Astrocyte (in vitro differentiated cells and primary cell): Measurements from ENCODE around the gene JMJD8. TPM values are rescaled to one million over a fixed set of nuclear protein-coding genes. Genes with fewer than 3 reads are reported as not detected.

ENCODE experiments used
- DNase-seq: peaks from one replicate; pipeline ENCODE4 v3.0.0-alpha.2; 2010; ENCODE audit warnings: low read depth
- FAIRE-seq: peaks from 2 replicates; lab custom pipeline; 2011; peaks lifted over from hg19 to GRCh38; lab: Jason Lieb, UNC
- H2AFZ ChIP-seq: 2 replicates; pipeline ENCODE4 v1.6.0; 2012; ENCODE audit warnings: low read depth, low read length, inconsistent platforms
- H3K27ac ChIP-seq: 2 replicates; pipeline ENCODE4 v1.5.1; 2011; ENCODE audit warnings: low read depth, low read length, inconsistent platforms
- H3K27me3 ChIP-seq: 2 replicates; pipeline ENCODE4 v1.6.0; 2011; ENCODE audit warnings: low read length, inconsistent platforms; ENCODE audit not compliant: insufficient read depth
- H3K36me3 ChIP-seq: 2 replicates; pipeline ENCODE4 v1.5.1; 2011; ENCODE audit warnings: low read length, inconsistent platforms; ENCODE audit not compliant: insufficient read depth
- H3K4me1 ChIP-seq: 2 replicates; pipeline ENCODE4 v1.5.1; 2011; ENCODE audit warnings: low read length, inconsistent platforms; ENCODE audit not compliant: insufficient read depth
- H3K4me2 ChIP-seq: 2 replicates; pipeline ENCODE4 v1.6.0; 2012; ENCODE audit warnings: low read length, inconsistent platforms
- H3K4me3 ChIP-seq: 2 replicates; pipeline ENCODE4 v1.5.1; 2011; ENCODE audit warnings: low read depth, mild to moderate bottlenecking, low read length, inconsistent platforms; ENCODE audit not compliant: insufficient read depth
- H3K79me2 ChIP-seq: 2 replicates; pipeline ENCODE4 v1.6.0; 2012; ENCODE audit warnings: mild to moderate bottlenecking, low read length, inconsistent platforms; ENCODE audit not compliant: insufficient read depth
- H3K9ac ChIP-seq: 2 replicates; pipeline ENCODE4 v1.6.0; 2012; ENCODE audit warnings: mild to moderate bottlenecking, low read length, inconsistent platforms
- H3K9me3 ChIP-seq: 2 replicates; pipeline ENCODE4 v1.5.1; 2012; ENCODE audit warnings: low read depth, mild to moderate bottlenecking, low read length, inconsistent platforms; ENCODE audit not compliant: insufficient read depth
- H4K20me1 ChIP-seq: 2 replicates; pipeline ENCODE4 v1.6.0; 2012; ENCODE audit warnings: low read length, inconsistent platforms; ENCODE audit not compliant: insufficient read depth
- H3K27ac Mint-ChIP-seq: one replicate; pipeline ENCODE4 v1.8.0; 2021; ENCODE audit warnings: mild to moderate bottlenecking, mixed read lengths; ENCODE audit not compliant: unreplicated experiment
- H3K27me3 Mint-ChIP-seq: one replicate; pipeline ENCODE4 v1.8.0; 2021; ENCODE audit warnings: low read depth, mixed read lengths; ENCODE audit not compliant: unreplicated experiment
- H3K36me3 Mint-ChIP-seq: one replicate; pipeline ENCODE4 v1.8.0; 2021; ENCODE audit warnings: low read depth, mixed read lengths; ENCODE audit not compliant: unreplicated experiment
- H3K4me1 Mint-ChIP-seq: one replicate; pipeline ENCODE4 v1.8.0; 2021; ENCODE audit warnings: low read depth, mixed read lengths; ENCODE audit not compliant: unreplicated experiment
- H3K4me3 Mint-ChIP-seq: one replicate; pipeline ENCODE4 v1.8.0; 2021; ENCODE audit warnings: mild to moderate bottlenecking, moderate library complexity, mixed read lengths; ENCODE audit not compliant: unreplicated experiment
- H3K9me3 Mint-ChIP-seq: one replicate; pipeline ENCODE4 v1.8.0; 2021; ENCODE audit warnings: mild to moderate bottlenecking, mixed read lengths; ENCODE audit not compliant: unreplicated experiment
- CTCF ChIP-seq: IDR thresholded peaks from 2 replicates; pipeline ENCODE4 v1.5.1; 2011; ENCODE audit warnings: low read depth, mild to moderate bottlenecking, inconsistent platforms, low read length, moderate library complexity; ENCODE audit not compliant: insufficient read depth
- EZH2 ChIP-seq: IDR thresholded peaks from 2 replicates; pipeline ENCODE4 v1.6.1; 2012; ENCODE audit warnings: mild to moderate bottlenecking, low read length, inconsistent platforms; ENCODE audit not compliant: insufficient read depth
- total RNA-seq: library from RNA; stranded (reverse); gene quantifications from 2 replicates; pipeline ENCODE4 v1.2.1, GENCODE V29; 2021

The JMJD8 gene
- total RNA-seq, 1 donor from 2014 or later: 26.8 TPM

- no peak overlapping the region for H3K27ac ChIP-seq
- peaks cover 8% of the 10 kb centered on the region for H3K79me2 ChIP-seq
- TF ChIP-seq EZH2 (no peak), CTCF (no peak)
- no peaks in the 10 kb centered on the region for H3K36me3 ChIP-seq
- no peak overlapping the region for H3K9ac ChIP-seq
- H3K4me3 ChIP-seq: no peak overlapping the region
- Mint-ChIP-seq H3K4me1 (no peaks in the 10 kb centered on the region), H3K27me3 (no peaks in the 10 kb centered on the region), H3K9me3 (no peaks in the 10 kb centered on the region), H3K27ac (no peak overlapping the region), H3K36me3 (no peaks in the 10 kb centered on the region), H3K4me3 (peak overlapping the region; percentile 57)
- no peaks in the 10 kb centered on the region for H3K9me3 ChIP-seq
- H3K4me2 ChIP-seq: no peak overlapping the region
- no peak for DNase-seq
- H3K27me3 ChIP-seq: no peaks in the 10 kb centered on the region
- peaks cover 14% of the 10 kb centered on the region for H3K4me1 ChIP-seq
- no peaks in the 10 kb centered on the region for H4K20me1 ChIP-seq
- H2AFZ ChIP-seq: no peak overlapping the region
- FAIRE-seq: no peak
Measured at GRCh38 chr16:644556-644955, 39.6 kb downstream of the JMJD8 start.

GRCh38 chr16:643050-643368 is 41.1 kb downstream of the JMJD8 start:
- Histone ChIP-seq H3K27ac (no peak overlapping the region), H3K9ac (no peak overlapping the region), H3K36me3 (no peaks in the 10 kb centered on the region), H4K20me1 (no peaks in the 10 kb centered on the region), H3K27me3 (no peaks in the 10 kb centered on the region), H3K4me1 (peaks cover 5% of the 10 kb centered on the region), H3K79me2 (peaks cover 3% of the 10 kb centered on the region), H3K4me2 (peak overlapping the region; percentile 86), H2AFZ (no peak overlapping the region), H3K4me3 (no peak overlapping the region), H3K9me3 (no peaks in the 10 kb centered on the region)
- Mint-ChIP-seq H3K4me3 (peak overlapping the region; percentile 76), H3K9me3 (no peaks in the 10 kb centered on the region), H3K36me3 (no peaks in the 10 kb centered on the region), H3K27me3 (no peaks in the 10 kb centered on the region), H3K4me1 (no peaks in the 10 kb centered on the region), H3K27ac (no peak overlapping the region)
- DNase-seq: no peak
- TF ChIP-seq EZH2 (no peak), CTCF (no peak)
- FAIRE-seq: no peak

GRCh38 chr16:642189-643049 is 41.7 kb downstream of the JMJD8 start:
- DNase-seq (no peak), FAIRE-seq (no peak)
- Histone ChIP-seq H3K27ac (no peak overlapping the region), H3K27me3 (no peaks in the 10 kb centered on the region), H3K4me1 (peaks cover 6% of the 10 kb centered on the region), H3K4me3 (peak overlapping the region; percentile 52), H3K9ac (peak overlapping the region; percentile 67), H2AFZ (peak overlapping the region; percentile 71), H3K4me2 (peak overlapping the region; percentile 86), H3K36me3 (no peaks in the 10 kb centered on the region), H3K79me2 (no peaks in the 10 kb centered on the region), H4K20me1 (no peaks in the 10 kb centered on the region), H3K9me3 (no peaks in the 10 kb centered on the region)
- H3K4me1 Mint-ChIP-seq: no peaks in the 10 kb centered on the region
- H3K4me3 Mint-ChIP-seq: peak overlapping the region; percentile 76
- no peaks in the 10 kb centered on the region for H3K36me3 Mint-ChIP-seq
- H3K27ac Mint-ChIP-seq: no peak overlapping the region
- TF ChIP-seq CTCF (no peak), EZH2 (no peak)
- H3K27me3 Mint-ChIP-seq: no peaks in the 10 kb centered on the region
- H3K9me3 Mint-ChIP-seq: no peaks in the 10 kb centered on the region
